ENCODE measurements around the gene ELOVL5.

Gene ELOVL5

GRCh38 chr6:53375847-53376246 lies 27.1 kb upstream of the ELOVL5 start:
- Histone ChIP-seq H3K4me3 (ENCODE audit: low read length) (no peak overlapping the region), H3K9ac (ENCODE audit: low read length) (no peak overlapping the region), H3K27ac (ENCODE audit: low read depth, low read length) (no peak overlapping the region), H3K27me3 (ENCODE audit: control insufficient read depth, insufficient read depth, low read length) (no peaks in the 10 kb centered on the region), H3K36me3 (ENCODE audit: control insufficient read depth, insufficient read depth, low read length) (no peaks in the 10 kb centered on the region), H3K4me1 (ENCODE audit: control insufficient read depth, insufficient read depth, low read length) (no peaks in the 10 kb centered on the region)

GRCh38 chr6:53373638-53374037 lies 24.9 kb upstream of the ELOVL5 start:
- Histone ChIP-seq H3K4me3 (ENCODE audit: low read length) (no peak overlapping the region), H3K27me3 (ENCODE audit: control insufficient read depth, insufficient read depth, low read length) (no peaks in the 10 kb centered on the region), H3K36me3 (ENCODE audit: control insufficient read depth, insufficient read depth, low read length) (no peaks in the 10 kb centered on the region), H3K27ac (ENCODE audit: low read depth, low read length) (no peak overlapping the region), H3K9ac (ENCODE audit: low read length) (no peak overlapping the region), H3K4me1 (ENCODE audit: control insufficient read depth, insufficient read depth, low read length) (no peaks in the 10 kb centered on the region)

GRCh38 chr6:53369876-53370515 lies 21.2 kb upstream of the ELOVL5 start:
- Histone ChIP-seq H3K9ac (ENCODE audit: low read length) (no peak overlapping the region), H3K27ac (ENCODE audit: low read depth, low read length) (no peak overlapping the region), H3K4me1 (ENCODE audit: control insufficient read depth, insufficient read depth, low read length) (no peaks in the 10 kb centered on the region), H3K27me3 (ENCODE audit: control insufficient read depth, insufficient read depth, low read length) (no peaks in the 10 kb centered on the region), H3K36me3 (ENCODE audit: control insufficient read depth, insufficient read depth, low read length) (no peaks in the 10 kb centered on the region), H3K4me3 (ENCODE audit: low read length) (no peak overlapping the region)

- no peaks in the 10 kb centered on the region for H3K36me3 ChIP-seq (ENCODE audit: control insufficient read depth, insufficient read depth, low read length)
- H3K9ac ChIP-seq (ENCODE audit: low read length), result no peak overlapping the region
- H3K4me1 ChIP-seq (ENCODE audit: control insufficient read depth, insufficient read depth, low read length), result no peaks in the 10 kb centered on the region
- no peak overlapping the region for H3K4me3 ChIP-seq (ENCODE audit: low read length)
- H3K27ac ChIP-seq (ENCODE audit: low read depth, low read length), result no peak overlapping the region
- no peaks in the 10 kb centered on the region for H3K27me3 ChIP-seq (ENCODE audit: control insufficient read depth, insufficient read depth, low read length)
Measured at GRCh38 chr6:53369051-53369450, 20.3 kb upstream of the ELOVL5 start.

- no peaks in the 10 kb centered on the region for H3K4me1 ChIP-seq (ENCODE audit: control insufficient read depth, insufficient read depth, low read length)
- H3K27ac ChIP-seq (ENCODE audit: low read depth, low read length), result no peak overlapping the region
Measured at GRCh38 chr6:53366128-53366641, 17.4 kb upstream of the ELOVL5 start.

GRCh38 chr6:53363341-53364079 lies 14.8 kb upstream of the ELOVL5 start:
- Histone ChIP-seq H3K27me3 (ENCODE audit: control insufficient read depth, insufficient read depth, low read length) (no peaks in the 10 kb centered on the region), H3K4me3 (ENCODE audit: low read length) (no peak overlapping the region), H3K9ac (ENCODE audit: low read length) (no peak overlapping the region), H3K36me3 (ENCODE audit: control insufficient read depth, insufficient read depth, low read length) (no peaks in the 10 kb centered on the region), H3K4me1 (ENCODE audit: control insufficient read depth, insufficient read depth, low read length) (peaks cover 3% of the 10 kb centered on the region), H3K27ac (ENCODE audit: low read depth, low read length) (no peak overlapping the region)

More at GRCh38 chr6:53366128-53366641, 17.4 kb upstream of the ELOVL5 start:
- H3K36me3 ChIP-seq (ENCODE audit: control insufficient read depth, insufficient read depth, low read length), result no peaks in the 10 kb centered on the region
- H3K4me3 ChIP-seq (ENCODE audit: low read length), result no peak overlapping the region
- H3K27me3 ChIP-seq (ENCODE audit: control insufficient read depth, insufficient read depth, low read length), result no peaks in the 10 kb centered on the region
- no peak overlapping the region for H3K9ac ChIP-seq (ENCODE audit: low read length)

GRCh38 chr6:53361549-53362031 lies 12.8 kb upstream of the ELOVL5 start:
- no peaks in the 10 kb centered on the region for H3K27me3 ChIP-seq (ENCODE audit: control insufficient read depth, insufficient read depth, low read length)
- no peak overlapping the region for H3K27ac ChIP-seq (ENCODE audit: low read depth, low read length)
- no peaks in the 10 kb centered on the region for H3K36me3 ChIP-seq (ENCODE audit: control insufficient read depth, insufficient read depth, low read length)
- no peak overlapping the region for H3K4me3 ChIP-seq (ENCODE audit: low read length)
- no peak overlapping the region for H3K9ac ChIP-seq (ENCODE audit: low read length)
- peaks cover 3% of the 10 kb centered on the region for H3K4me1 ChIP-seq (ENCODE audit: control insufficient read depth, insufficient read depth, low read length)

- Histone ChIP-seq H3K27ac (ENCODE audit: low read depth, low read length) (peak overlapping the region; percentile 88), H3K27me3 (ENCODE audit: control insufficient read depth, insufficient read depth, low read length) (no peaks in the 10 kb centered on the region), H3K36me3 (ENCODE audit: control insufficient read depth, insufficient read depth, low read length) (no peaks in the 10 kb centered on the region), H3K4me3 (ENCODE audit: low read length) (peak overlapping the region; percentile 74), H3K4me1 (ENCODE audit: control insufficient read depth, insufficient read depth, low read length) (peaks cover 3% of the 10 kb centered on the region), H3K9ac (ENCODE audit: low read length) (no peak overlapping the region)
Measured at GRCh38 chr6:53360093-53360912, 11.6 kb upstream of the ELOVL5 start.

- Histone ChIP-seq H3K27me3 (ENCODE audit: control insufficient read depth, insufficient read depth, low read length) (no peaks in the 10 kb centered on the region), H3K9ac (ENCODE audit: low read length) (peak overlapping the region; percentile 72), H3K4me1 (ENCODE audit: control insufficient read depth, insufficient read depth, low read length) (peaks cover 3% of the 10 kb centered on the region), H3K4me3 (ENCODE audit: low read length) (peak overlapping the region; percentile 74), H3K36me3 (ENCODE audit: control insufficient read depth, insufficient read depth, low read length) (no peaks in the 10 kb centered on the region), H3K27ac (ENCODE audit: low read depth, low read length) (peak overlapping the region; percentile 88)
Measured at GRCh38 chr6:53359843-53360092, 11.0 kb upstream of the ELOVL5 start.

GRCh38 chr6:53359095-53359842 lies 10.5 kb upstream of the ELOVL5 start:
- Histone ChIP-seq H3K27ac (ENCODE audit: low read depth, low read length) (peak overlapping the region; percentile 88), H3K27me3 (ENCODE audit: control insufficient read depth, insufficient read depth, low read length) (no peaks in the 10 kb centered on the region), H3K4me3 (ENCODE audit: low read length) (peak overlapping the region; percentile 74), H3K36me3 (ENCODE audit: control insufficient read depth, insufficient read depth, low read length) (no peaks in the 10 kb centered on the region), H3K4me1 (ENCODE audit: control insufficient read depth, insufficient read depth, low read length) (peaks cover 3% of the 10 kb centered on the region), H3K9ac (ENCODE audit: low read length) (peak overlapping the region; percentile 75)

GRCh38 chr6:53358440-53359094 lies 9.8 kb upstream of the ELOVL5 start:
- H3K9ac ChIP-seq (ENCODE audit: low read length), result peak overlapping the region; percentile 75
- no peaks in the 10 kb centered on the region for H3K36me3 ChIP-seq (ENCODE audit: control insufficient read depth, insufficient read depth, low read length)
- peaks cover 3% of the 10 kb centered on the region for H3K4me1 ChIP-seq (ENCODE audit: control insufficient read depth, insufficient read depth, low read length)
- no peaks in the 10 kb centered on the region for H3K27me3 ChIP-seq (ENCODE audit: control insufficient read depth, insufficient read depth, low read length)
- peak overlapping the region; percentile 74 for H3K4me3 ChIP-seq (ENCODE audit: low read length)
- H3K27ac ChIP-seq (ENCODE audit: low read depth, low read length), result peak overlapping the region; percentile 88
